HCT116 (cell line): ENCODE measurements around the gene EXOC4.

Experiments
- CTCF ChIP-seq, 3 experiments: fragments of 200-600 bp in 1 of 3; sonication (generic) in 1 of 3; IDR thresholded peaks in 2 of 3; conservative IDR thresholded peaks in 1 of 3; 2 replicates each; pipeline ENCODE4 v1.5.1; 2012 to 2017; ENCODE audit warnings: low read depth in 2 of 3, low read length in 2 of 3, antibody characterized with exemption in 1 of 3, borderline replicate concordance in 1 of 3, control low read depth in 1 of 3, mild to moderate bottlenecking in 1 of 3, mixed read lengths in 1 of 3, mixed run types in 1 of 3, moderate library complexity in 1 of 3; ENCODE audit not compliant: insufficient read depth in 1 of 3
- EGR1 ChIP-seq: IDR thresholded peaks from 2 replicates; pipeline ENCODE4 v1.6.1; 2012; ENCODE audit warnings: low read depth
- ELF1 ChIP-seq: IDR thresholded peaks from 2 replicates; pipeline ENCODE4 v1.6.1; 2012; ENCODE audit warnings: low read depth, borderline replicate concordance
- EZH2 ChIP-seq: fragments of 200-600 bp; sonication (generic); IDR thresholded peaks from 2 replicates; pipeline ENCODE4 v1.6.1; 2017; ENCODE audit warnings: antibody characterized with exemption, mixed run types
- EZH2phosphoT487 ChIP-seq: fragments of 200-600 bp; IDR thresholded peaks from 2 replicates; pipeline ENCODE4 v1.6.1; 2018; ENCODE audit warnings: antibody characterized with exemption, borderline replicate concordance
- FOSL1 ChIP-seq: IDR thresholded peaks from 2 replicates; pipeline ENCODE4 v1.6.1; 2012; ENCODE audit warnings: low read depth
- JUND ChIP-seq: IDR thresholded peaks from 2 replicates; pipeline ENCODE4 v1.6.1; 2012
- POLR2A ChIP-seq: IDR thresholded peaks from 2 replicates; pipeline ENCODE4 v1.7.0; 2011; ENCODE audit warnings: borderline replicate concordance; ENCODE audit not compliant: insufficient read depth, insufficient read length; ENCODE audit errors: extremely low read depth
- POLR2AphosphoS5 ChIP-seq: IDR thresholded peaks from 2 replicates; pipeline ENCODE4 v1.6.1; 2011; ENCODE audit warnings: mild to moderate bottlenecking, low read depth, low read length, moderate library complexity
- RAD21 ChIP-seq: IDR thresholded peaks from 2 replicates; pipeline ENCODE4 v1.6.1; 2012; ENCODE audit warnings: low read depth, mild to moderate bottlenecking
- REST ChIP-seq: IDR thresholded peaks from 2 replicates; pipeline ENCODE4 v1.6.1; 2012; ENCODE audit warnings: low read depth
- SP1 ChIP-seq: IDR thresholded peaks from 2 replicates; pipeline ENCODE4 v1.6.1; 2012; ENCODE audit warnings: low read depth
- YY1 ChIP-seq: IDR thresholded peaks from 2 replicates; pipeline ENCODE4 v1.6.1; 2011; ENCODE audit warnings: low read length, low read depth, moderate library complexity, mild to moderate bottlenecking; ENCODE audit not compliant: insufficient replicate concordance; ENCODE audit errors: extremely low read depth
- ZBTB33 ChIP-seq: IDR thresholded peaks from 2 replicates; pipeline ENCODE4 v1.6.1; 2011; ENCODE audit warnings: mild to moderate bottlenecking, low read length, moderate library complexity; ENCODE audit not compliant: insufficient replicate concordance; ENCODE audit errors: extremely low read depth

GRCh38 chr7:133723044-133723443 lies 470.2 kb downstream of the EXOC4 start:
- TF ChIP-seq JUND: no peak
- no peak for TF ChIP-seq POLR2A
- no peak for TF ChIP-seq REST
- TF ChIP-seq CTCF (IDR thresholded peaks at IDR 0.05 in 2 of 3, conservative IDR thresholded peaks at IDR 0.05 in 1 of 3; ENCODE audit: borderline replicate concordance in 1 of 3, insufficient read depth in 1 of 3, low read depth in 2 of 3, low read length in 2 of 3): no peak
- no peak for TF ChIP-seq RAD21
- TF ChIP-seq EZH2: no peak
- no peak for TF ChIP-seq POLR2AphosphoS5
- no peak for TF ChIP-seq ZBTB33
- TF ChIP-seq YY1: no peak
- no peak for TF ChIP-seq ELF1
- TF ChIP-seq EZH2phosphoT487: no peak
- TF ChIP-seq EGR1: no peak
- no peak for TF ChIP-seq SP1
- no peak for TF ChIP-seq FOSL1
